WI38 (cell line): ENCODE measurements around the gene RAB4B.

Source experiments
- H3K4me3 ChIP-seq: 2 replicates; pipeline ENCODE4 v1.5.1; 2011; ENCODE audit warnings: low read depth, mild to moderate bottlenecking, control low read depth, low read length
- TF ChIP-seq, protein P1 (sequence below): IDR thresholded peaks from 2 replicates; pipeline ENCODE4 v1.5.1; 2012; ENCODE audit warnings: low read depth, mild to moderate bottlenecking, control low read depth, low read length

Gene RAB4B

DNA sequence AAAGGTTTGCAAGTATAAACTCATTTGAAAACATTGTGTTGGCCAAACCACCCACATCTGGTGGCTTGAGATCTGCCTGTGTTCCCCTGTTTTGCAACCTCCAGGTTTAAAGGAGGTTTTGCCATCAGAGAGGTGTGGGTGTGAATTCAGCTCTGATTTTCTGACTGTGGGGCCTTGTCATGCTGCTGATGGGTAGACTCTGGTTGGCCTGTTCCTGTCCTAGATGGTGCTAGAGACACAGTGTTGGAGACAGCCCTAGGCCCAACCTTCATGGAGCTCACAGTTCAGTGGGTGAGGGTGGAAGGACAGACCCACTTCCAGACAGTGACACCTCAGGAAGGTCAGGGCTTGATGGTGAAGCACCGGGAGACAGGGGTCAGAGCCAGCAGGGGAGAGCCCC is 7.5 kb downstream of the RAB4B start:
- H3K4me3 ChIP-seq: no peak overlapping the region
- TF ChIP-seq, protein P1, sequence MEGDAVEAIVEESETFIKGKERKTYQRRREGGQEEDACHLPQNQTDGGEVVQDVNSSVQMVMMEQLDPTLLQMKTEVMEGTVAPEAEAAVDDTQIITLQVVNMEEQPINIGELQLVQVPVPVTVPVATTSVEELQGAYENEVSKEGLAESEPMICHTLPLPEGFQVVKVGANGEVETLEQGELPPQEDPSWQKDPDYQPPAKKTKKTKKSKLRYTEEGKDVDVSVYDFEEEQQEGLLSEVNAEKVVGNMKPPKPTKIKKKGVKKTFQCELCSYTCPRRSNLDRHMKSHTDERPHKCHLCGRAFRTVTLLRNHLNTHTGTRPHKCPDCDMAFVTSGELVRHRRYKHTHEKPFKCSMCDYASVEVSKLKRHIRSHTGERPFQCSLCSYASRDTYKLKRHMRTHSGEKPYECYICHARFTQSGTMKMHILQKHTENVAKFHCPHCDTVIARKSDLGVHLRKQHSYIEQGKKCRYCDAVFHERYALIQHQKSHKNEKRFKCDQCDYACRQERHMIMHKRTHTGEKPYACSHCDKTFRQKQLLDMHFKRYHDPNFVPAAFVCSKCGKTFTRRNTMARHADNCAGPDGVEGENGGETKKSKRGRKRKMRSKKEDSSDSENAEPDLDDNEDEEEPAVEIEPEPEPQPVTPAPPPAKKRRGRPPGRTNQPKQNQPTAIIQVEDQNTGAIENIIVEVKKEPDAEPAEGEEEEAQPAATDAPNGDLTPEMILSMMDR: no peak

- TF ChIP-seq, protein P1: no peak
- H3K4me3 ChIP-seq: no peak overlapping the region
Measured at GRCh38 chr19:40786060-40787037, 8.3 kb downstream of the RAB4B start.

DNA sequence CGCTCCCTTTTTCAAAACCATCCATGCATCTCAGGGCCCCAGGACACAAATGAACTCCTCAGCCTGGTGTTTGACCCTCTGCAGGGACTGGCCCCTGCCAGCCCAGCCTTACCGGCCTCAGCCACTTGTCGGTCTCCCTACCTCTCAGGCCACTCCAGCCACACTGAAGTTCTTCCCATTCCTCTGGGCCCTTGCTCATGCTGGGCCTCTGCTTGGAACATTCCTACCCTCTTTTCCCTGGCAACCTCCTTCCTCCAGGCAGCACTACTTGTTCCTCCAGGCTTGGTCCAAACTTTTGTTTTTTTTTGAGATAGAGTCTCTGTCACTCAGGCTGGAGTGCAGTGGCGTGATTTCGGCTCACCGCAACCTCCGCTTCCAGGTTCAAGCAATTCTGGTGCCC is 13.3 kb downstream of the RAB4B start:
- TF ChIP-seq, protein P1: no peak
- H3K4me3 ChIP-seq: no peak overlapping the region

GRCh38 chr19:40791996-40792395 is 13.9 kb downstream of the RAB4B start:
- TF ChIP-seq, protein P1: no peak
- no peak overlapping the region for H3K4me3 ChIP-seq

GRCh38 chr19:40797166-40797962 is 19.3 kb downstream of the RAB4B start:
- TF ChIP-seq, protein P1: no peak
- H3K4me3 ChIP-seq: no peak overlapping the region

DNA sequence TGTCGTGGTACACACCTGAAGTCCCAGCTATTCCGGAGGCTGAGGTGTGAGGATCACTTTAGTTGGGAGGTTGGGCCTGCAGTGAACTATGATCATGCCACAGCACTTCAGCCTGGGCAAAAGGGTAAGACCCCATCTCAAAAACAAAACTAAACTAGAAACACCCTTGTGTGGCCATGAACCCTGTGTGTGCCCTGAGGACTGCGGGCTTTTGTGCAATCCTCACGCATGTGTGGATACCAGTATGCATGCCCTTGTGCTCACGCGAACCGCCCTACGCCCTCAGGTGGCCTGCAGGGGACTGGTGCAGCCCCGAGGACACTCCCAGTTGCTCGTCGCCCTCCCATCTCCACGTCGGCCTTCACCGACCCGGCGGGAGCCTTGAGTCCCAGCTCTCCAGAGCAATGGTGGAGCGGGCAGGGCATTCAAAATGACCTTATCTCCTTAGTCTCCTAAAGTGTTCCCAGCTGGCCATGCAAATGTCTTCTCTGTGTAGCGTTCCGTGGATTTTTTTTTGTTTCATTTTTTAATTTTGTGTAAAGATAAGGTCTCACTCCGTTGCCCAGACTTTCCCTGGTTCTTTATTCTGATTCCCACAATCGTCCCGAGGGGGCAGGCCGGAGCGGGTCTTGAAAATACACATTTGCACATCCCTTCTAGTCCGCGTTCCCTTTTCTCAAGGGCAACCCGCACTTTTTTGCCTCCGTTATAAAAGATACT is 20.1 kb downstream of the RAB4B start:
- TF ChIP-seq, protein P1: peak; percentile 44
- peak overlapping the region; percentile 61 for H3K4me3 ChIP-seq
